HCT116 (cell line): ENCODE results near the gene ACER2.

Source experiments
- CEBPB ChIP-seq: IDR thresholded peaks from 2 replicates; pipeline ENCODE4 v1.6.1; 2012; ENCODE audit warnings: low read depth
- EGR1 ChIP-seq: IDR thresholded peaks from 2 replicates; pipeline ENCODE4 v1.6.1; 2012; ENCODE audit warnings: low read depth
- EZH2 ChIP-seq: fragments of 200-600 bp; sonication (generic); IDR thresholded peaks from 2 replicates; pipeline ENCODE4 v1.6.1; 2017; ENCODE audit warnings: antibody characterized with exemption, mixed run types
- POLR2A ChIP-seq: IDR thresholded peaks from 2 replicates; pipeline ENCODE4 v1.7.0; 2011; ENCODE audit warnings: borderline replicate concordance; ENCODE audit not compliant: insufficient read depth, insufficient read length; ENCODE audit errors: extremely low read depth
- POLR2AphosphoS5 ChIP-seq: IDR thresholded peaks from 2 replicates; pipeline ENCODE4 v1.6.1; 2011; ENCODE audit warnings: mild to moderate bottlenecking, low read depth, low read length, moderate library complexity
- RAD21 ChIP-seq: IDR thresholded peaks from 2 replicates; pipeline ENCODE4 v1.6.1; 2012; ENCODE audit warnings: low read depth, mild to moderate bottlenecking
- SP1 ChIP-seq: IDR thresholded peaks from 2 replicates; pipeline ENCODE4 v1.6.1; 2012; ENCODE audit warnings: low read depth
- SRF ChIP-seq: IDR thresholded peaks from 2 replicates; pipeline ENCODE4 v1.6.1; 2012; ENCODE audit warnings: low read depth
- TF ChIP-seq, protein P1 (sequence below), 3 experiments: fragments of 200-600 bp in 1 of 3; sonication (generic) in 1 of 3; IDR thresholded peaks in 2 of 3; conservative IDR thresholded peaks in 1 of 3; 2 replicates each; pipeline ENCODE4 v1.5.1; 2012 to 2017; ENCODE audit warnings: low read depth in 2 of 3, low read length in 2 of 3, antibody characterized with exemption in 1 of 3, borderline replicate concordance in 1 of 3, control low read depth in 1 of 3, mild to moderate bottlenecking in 1 of 3, mixed read lengths in 1 of 3, mixed run types in 1 of 3, moderate library complexity in 1 of 3; ENCODE audit not compliant: insufficient read depth in 1 of 3
- TF ChIP-seq, protein P2 (sequence below): IDR thresholded peaks from 2 replicates; pipeline ENCODE4 v1.6.1; 2012
- TF ChIP-seq, protein P3 (sequence below): IDR thresholded peaks from 2 replicates; pipeline ENCODE4 v1.6.1; 2012; ENCODE audit warnings: low read depth

DNA sequence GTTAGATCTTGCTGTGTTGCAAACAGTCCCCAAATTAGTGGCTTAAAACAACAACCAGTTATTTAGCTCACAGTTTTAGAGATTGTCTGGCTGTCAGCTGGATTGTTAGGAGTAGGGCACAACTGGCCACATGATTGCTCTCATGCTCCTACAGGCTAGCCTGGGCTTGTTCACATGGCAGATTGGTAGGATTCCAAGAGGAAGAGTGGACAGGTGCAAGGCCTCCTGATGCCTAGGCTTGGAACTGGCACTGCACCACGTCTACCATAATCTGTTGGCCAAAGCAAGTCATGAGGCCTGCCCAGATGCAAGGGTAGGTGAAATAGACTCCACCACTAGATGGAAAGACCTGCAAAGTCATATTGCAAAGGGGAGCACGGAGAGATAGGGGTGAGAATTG, 76.4 kb downstream of the ACER2 start:
- TF ChIP-seq, protein P1, sequence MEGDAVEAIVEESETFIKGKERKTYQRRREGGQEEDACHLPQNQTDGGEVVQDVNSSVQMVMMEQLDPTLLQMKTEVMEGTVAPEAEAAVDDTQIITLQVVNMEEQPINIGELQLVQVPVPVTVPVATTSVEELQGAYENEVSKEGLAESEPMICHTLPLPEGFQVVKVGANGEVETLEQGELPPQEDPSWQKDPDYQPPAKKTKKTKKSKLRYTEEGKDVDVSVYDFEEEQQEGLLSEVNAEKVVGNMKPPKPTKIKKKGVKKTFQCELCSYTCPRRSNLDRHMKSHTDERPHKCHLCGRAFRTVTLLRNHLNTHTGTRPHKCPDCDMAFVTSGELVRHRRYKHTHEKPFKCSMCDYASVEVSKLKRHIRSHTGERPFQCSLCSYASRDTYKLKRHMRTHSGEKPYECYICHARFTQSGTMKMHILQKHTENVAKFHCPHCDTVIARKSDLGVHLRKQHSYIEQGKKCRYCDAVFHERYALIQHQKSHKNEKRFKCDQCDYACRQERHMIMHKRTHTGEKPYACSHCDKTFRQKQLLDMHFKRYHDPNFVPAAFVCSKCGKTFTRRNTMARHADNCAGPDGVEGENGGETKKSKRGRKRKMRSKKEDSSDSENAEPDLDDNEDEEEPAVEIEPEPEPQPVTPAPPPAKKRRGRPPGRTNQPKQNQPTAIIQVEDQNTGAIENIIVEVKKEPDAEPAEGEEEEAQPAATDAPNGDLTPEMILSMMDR (IDR thresholded peaks at IDR 0.05 in 2 of 3, conservative IDR thresholded peaks at IDR 0.05 in 1 of 3; ENCODE audit: borderline replicate concordance in 1 of 3, insufficient read depth in 1 of 3, low read depth in 2 of 3, low read length in 2 of 3): no peak
- TF ChIP-seq, protein P2, sequence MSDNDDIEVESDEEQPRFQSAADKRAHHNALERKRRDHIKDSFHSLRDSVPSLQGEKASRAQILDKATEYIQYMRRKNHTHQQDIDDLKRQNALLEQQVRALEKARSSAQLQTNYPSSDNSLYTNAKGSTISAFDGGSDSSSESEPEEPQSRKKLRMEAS: no peak
- TF ChIP-seq RAD21: no peak
- no peak for TF ChIP-seq CEBPB
- TF ChIP-seq EZH2: no peak
- no peak for TF ChIP-seq SRF
- no peak for TF ChIP-seq EGR1
- no peak for TF ChIP-seq POLR2A
- TF ChIP-seq, protein P3, sequence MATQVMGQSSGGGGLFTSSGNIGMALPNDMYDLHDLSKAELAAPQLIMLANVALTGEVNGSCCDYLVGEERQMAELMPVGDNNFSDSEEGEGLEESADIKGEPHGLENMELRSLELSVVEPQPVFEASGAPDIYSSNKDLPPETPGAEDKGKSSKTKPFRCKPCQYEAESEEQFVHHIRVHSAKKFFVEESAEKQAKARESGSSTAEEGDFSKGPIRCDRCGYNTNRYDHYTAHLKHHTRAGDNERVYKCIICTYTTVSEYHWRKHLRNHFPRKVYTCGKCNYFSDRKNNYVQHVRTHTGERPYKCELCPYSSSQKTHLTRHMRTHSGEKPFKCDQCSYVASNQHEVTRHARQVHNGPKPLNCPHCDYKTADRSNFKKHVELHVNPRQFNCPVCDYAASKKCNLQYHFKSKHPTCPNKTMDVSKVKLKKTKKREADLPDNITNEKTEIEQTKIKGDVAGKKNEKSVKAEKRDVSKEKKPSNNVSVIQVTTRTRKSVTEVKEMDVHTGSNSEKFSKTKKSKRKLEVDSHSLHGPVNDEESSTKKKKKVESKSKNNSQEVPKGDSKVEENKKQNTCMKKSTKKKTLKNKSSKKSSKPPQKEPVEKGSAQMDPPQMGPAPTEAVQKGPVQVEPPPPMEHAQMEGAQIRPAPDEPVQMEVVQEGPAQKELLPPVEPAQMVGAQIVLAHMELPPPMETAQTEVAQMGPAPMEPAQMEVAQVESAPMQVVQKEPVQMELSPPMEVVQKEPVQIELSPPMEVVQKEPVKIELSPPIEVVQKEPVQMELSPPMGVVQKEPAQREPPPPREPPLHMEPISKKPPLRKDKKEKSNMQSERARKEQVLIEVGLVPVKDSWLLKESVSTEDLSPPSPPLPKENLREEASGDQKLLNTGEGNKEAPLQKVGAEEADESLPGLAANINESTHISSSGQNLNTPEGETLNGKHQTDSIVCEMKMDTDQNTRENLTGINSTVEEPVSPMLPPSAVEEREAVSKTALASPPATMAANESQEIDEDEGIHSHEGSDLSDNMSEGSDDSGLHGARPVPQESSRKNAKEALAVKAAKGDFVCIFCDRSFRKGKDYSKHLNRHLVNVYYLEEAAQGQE: no peak
- TF ChIP-seq SP1: no peak
- no peak for TF ChIP-seq POLR2AphosphoS5
